ENCODE measurements around the gene DCAKD.

The DCAKD gene

GRCh38 chr17:45029758-45030423, 21.5 kb downstream of the DCAKD start:
- DNase-seq, result no peak

GRCh38 chr17:45029096-45029495, 22.3 kb downstream of the DCAKD start:
- no peak for DNase-seq

GRCh38 chr17:45022655-45023339, 28.6 kb downstream of the DCAKD start:
- DNase-seq, result no peak

GRCh38 chr17:45022288-45022648, 29.2 kb downstream of the DCAKD start:
- DNase-seq, result no peak

GRCh38 chr17:45021607-45022287, 29.7 kb downstream of the DCAKD start:
- peak; percentile 31 to 68 for DNase-seq

- DNase-seq, result no peak
Observed at GRCh38 chr17:45020354-45021138, 30.9 kb downstream of the DCAKD start.

GRCh38 chr17:45018848-45019711, 32.4 kb downstream of the DCAKD start:
- peak; percentile 19 to 44 for DNase-seq

- no peak for DNase-seq
Observed at GRCh38 chr17:45018514-45018847, 33.0 kb downstream of the DCAKD start.

- no peak for DNase-seq
Observed at GRCh38 chr17:45016823-45017222, 34.6 kb downstream of the DCAKD start.

- no peak for DNase-seq
Observed at GRCh38 chr17:45016237-45016636, 35.2 kb downstream of the DCAKD start.

GRCh38 chr17:45013021-45013997, 38.1 kb downstream of the DCAKD start:
- DNase-seq, result no peak

- DNase-seq, result no peak
Observed at GRCh38 chr17:45011767-45012166, 39.7 kb downstream of the DCAKD start.

GRCh38 chr17:45009676-45010467, 41.6 kb downstream of the DCAKD start:
- no peak for DNase-seq

GRCh38 chr17:45008216-45008615, 43.2 kb downstream of the DCAKD start:
- DNase-seq, result peak; percentile 62 to 79

GRCh38 chr17:45006927-45007461, 44.4 kb downstream of the DCAKD start:
- DNase-seq, result no peak

GRCh38 chr17:45005700-45006099, 45.7 kb downstream of the DCAKD start:
- DNase-seq, result no peak

GRCh38 chr17:45004388-45004787, 47.0 kb downstream of the DCAKD start:
- no peak for DNase-seq

- DNase-seq, result no peak
Observed at GRCh38 chr17:45003877-45004276, 47.6 kb downstream of the DCAKD start.

- DNase-seq, result no peak
Observed at GRCh38 chr17:45001310-45001709, 50.1 kb downstream of the DCAKD start.

- no peak for DNase-seq
Observed at GRCh38 chr17:44999433-44999832, 52.0 kb downstream of the DCAKD start.

Data from inflammatory macrophage treated with lipopolysaccharide for 1 hour (primary cell).